ENCODE measurements around the gene PFKM. TPM values are rescaled to one million over a fixed set of nuclear protein-coding genes. Genes with fewer than 3 reads are reported as not detected.

The PFKM gene
- total and polyA plus RNA-seq, 2 of the 4 experiments (the other 2 are of a cell fraction) = 56.7 to 82.6 TPM

DNA sequence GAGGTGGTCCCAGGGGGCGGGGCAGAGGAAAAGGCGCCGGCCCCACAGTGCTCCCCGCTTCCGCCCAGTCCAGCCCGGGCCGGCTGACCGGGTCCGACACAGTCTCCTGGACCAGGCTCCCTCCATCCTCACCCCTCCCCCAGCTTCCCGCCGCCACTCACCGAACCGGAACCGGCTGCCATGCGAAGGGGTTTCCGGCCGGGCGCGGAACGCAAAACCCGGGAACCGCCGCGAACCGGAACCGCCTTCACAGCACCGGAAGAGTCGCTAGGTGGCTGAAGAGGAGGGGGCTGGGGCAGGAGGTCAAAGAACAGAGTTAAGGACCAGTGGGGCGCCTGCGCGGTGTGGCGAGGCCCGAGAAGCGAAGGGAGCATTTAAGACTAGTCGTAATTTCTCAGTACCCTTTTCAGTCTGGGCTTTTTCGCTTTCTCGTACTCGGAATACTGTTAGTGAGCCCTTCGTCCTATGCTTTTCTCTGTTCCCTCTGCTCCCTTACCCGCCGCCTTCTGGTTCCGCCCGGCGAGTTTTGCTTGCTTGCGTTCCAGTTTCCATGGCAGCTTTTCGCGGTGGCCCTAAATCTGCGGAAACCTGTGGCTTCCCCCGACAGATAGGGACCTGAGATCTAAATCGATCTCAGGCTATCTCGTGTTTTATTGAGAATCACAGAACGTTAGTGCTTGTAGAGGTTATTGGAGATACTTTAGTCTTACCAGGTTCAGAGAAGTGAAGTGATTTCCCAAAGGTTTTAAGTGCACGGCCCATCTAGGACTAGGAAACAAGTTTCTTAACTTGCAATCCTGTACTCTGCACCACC lies 13.1 kb upstream of the PFKM start, which contains the start of gene SENP1:
Gene SENP1 (minus strand): TSS at position 213 of the 814 bp plus-strand sequence. CDS start 4,607 bp downstream, outside the sequence.
- dilution Hi-C loops (cut with HindIII; ENCODE audit: low sequenced_read_pairs, unreplicated experiment) = no loop called here
- ChIA-PET CTCF (interaction anchor here (1.0 kb wide), 1 partner anchor 13 kb away, joined by 3 read pairs; the partner anchor contains the start of gene PFKM), POLR2A (ENCODE audit: unreplicated experiment) (no interaction called here)

More for the DNA sequence above, 13.1 kb upstream of the PFKM start, which contains the start of gene SENP1:
- Histone ChIP-seq H3K4ac (ENCODE audit: low read depth, low read length) (peak within 1 kb of the TSS; percentile 95), H3K23ac (ENCODE audit: low read depth, low read length) (peak within 1 kb of the TSS; percentile 100), H3K4me3 (ENCODE audit: insufficient read depth, low read depth, low read length) (peak within 1 kb of the TSS; percentile 83), H3K56ac (ENCODE audit: extremely low read depth, insufficient read depth, low read length) (peak within 1 kb of the TSS; percentile 96), H2BK15ac (ENCODE audit: low read depth, low read length) (peak within 1 kb of the TSS; percentile 92; the same call in 1 of the 3 replicates), H4K20me1 (ENCODE audit: insufficient read depth, low read length) (no peaks in the 10 kb centered on the region), H3K36me3 (ENCODE audit: control insufficient read depth, insufficient read depth, low read length) (no peaks in the 10 kb centered on the region), H2AK5ac (ENCODE audit: low read depth, low read length) (peak within 1 kb of the TSS; percentile 3), H3K18ac (ENCODE audit: low read depth, low read length) (peak within 1 kb of the TSS; percentile 87), H2AFZ (replicated peaks; ENCODE audit: low read length, poor library complexity) (peak within 1 kb of the TSS; percentile 99), H3K4me1 (ENCODE audit: control insufficient read depth, insufficient read depth, low read length) (peaks cover 7% of the 10 kb centered on the region), H4K8ac (ENCODE audit: low read depth in 2 of 2, low read length in 2 of 2) (peak within 1 kb of the TSS; percentile 98 to 100), H3K14ac (replicated peaks; ENCODE audit: low read depth, low read length) (peak within 1 kb of the TSS; percentile 90), H3K9me3 (ENCODE audit: control insufficient read depth, insufficient read depth, low read length) (no peaks in the 10 kb centered on the region), H3K9me1 (ENCODE audit: insufficient read depth, low read length) (0 out of 2 replicates have a peak, but pooled peaks cover 3% of the 10 kb centered on the region), H2BK5ac (ENCODE audit: low read depth, low read length, poor library complexity, severe bottlenecking) (peak within 1 kb of the TSS; percentile 93), H2AK9ac (replicated peaks; ENCODE audit: low read depth, low read length, poor library complexity) (peak within 1 kb of the TSS; percentile 91), H4K5ac (ENCODE audit: low read depth, low read length) (peak within 1 kb of the TSS; percentile 95), H2BK20ac (ENCODE audit: low read depth, low read length) (peak within 1 kb of the TSS; percentile 58; the same call in 1 of the 2 replicates), H3K4me2 (ENCODE audit: low read depth, low read length) (peak within 1 kb of the TSS; percentile 99), H3K27me3 (ENCODE audit: control insufficient read depth, insufficient read depth, low read length) (0 out of 2 replicates have a peak, but pooled peaks cover 3% of the 10 kb centered on the region), H2BK120ac (ENCODE audit: low read depth, low read length) (peak within 1 kb of the TSS; percentile 87), H4K91ac (ENCODE audit: insufficient read depth, low read depth, low read length) (peak within 1 kb of the TSS; percentile 95), H3K79me1 (ENCODE audit: low read depth in 1 of 2, low read length in 2 of 2) (peaks cover 18 to 33% of the 10 kb centered on the region in 2 experiments), H3K9ac (ENCODE audit: low read depth, low read length) (peak within 1 kb of the TSS; percentile 89), H3K27ac (ENCODE audit: insufficient read depth, low read length) (peak within 1 kb of the TSS; percentile 93)
- BruUV-seq (replicated peaks) = no TSS peak
- TF ChIP-seq POLR2A (IDR thresholded peaks at IDR 0.05; ENCODE audit: low read depth, low read length) = peak; percentile 59; the same call in 1 of the 2 replicates
- no peak for TF ChIP-seq SMC3 (IDR thresholded peaks at IDR 0.05; ENCODE audit: low read depth, low read length)
- intact Hi-C loops (cut with micrococcal nuclease) (loop anchor here (2.0 kb wide), 1 partner anchor 51 kb away; the partner anchor contains the start of gene ASB8), in situ Hi-C loops (cut with MboI; ENCODE audit: low sequenced_read_pairs) (no loop called here)
- peak; percentile 92 for ATAC-seq (ENCODE audit: low read depth)
- peak; percentile 81 for DNase-seq
- 2% methylated on average over 19 of the region's 53 CpGs; no CpG with 5 or more reads in 1 of the 2 experiments for WGBS, 2 experiments (ENCODE audit: extremely low coverage in 2 of 2, insufficient read length in 1 of 2)
